ENCODE measurements around the gene ZNF394. TPM values are rescaled to one million over a fixed set of nuclear protein-coding genes. Genes with fewer than 3 reads are reported as not detected.
A peak's percentile ranks its signal among the peaks of the same experiment; 100 is the strongest.

ZNF394 gene
- total and polyA plus RNA-seq, 5 donors, result 16.7 to 20.5 (median 19.6) TPM

DNA sequence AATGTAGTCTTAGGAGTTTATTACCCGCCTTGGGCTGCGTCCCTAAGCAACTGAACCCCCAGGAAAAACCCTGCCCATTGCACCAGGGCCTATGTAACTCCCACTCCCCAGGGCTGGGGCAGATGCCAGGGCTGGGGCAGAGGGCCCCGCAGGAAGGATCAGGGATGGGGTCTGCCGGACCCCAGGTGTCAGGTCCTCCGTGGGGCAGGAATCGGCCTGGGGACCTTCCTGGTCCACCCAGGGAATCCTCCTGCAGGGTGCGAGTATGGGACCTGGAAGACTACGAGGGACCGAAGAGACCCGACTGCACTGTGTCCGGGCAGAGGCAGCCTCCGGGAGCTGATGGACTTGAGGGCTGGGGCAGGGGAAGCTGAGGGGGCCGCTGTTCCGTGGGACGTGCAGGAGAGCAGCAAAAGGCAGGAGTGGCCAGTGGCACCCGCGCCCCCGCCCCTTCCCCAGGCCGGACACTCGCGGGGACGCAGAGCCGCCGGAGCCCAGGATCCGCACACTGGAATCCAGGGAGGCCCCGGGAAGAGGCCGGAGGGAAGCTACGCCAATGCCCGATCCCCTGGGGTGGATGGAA lies 31.7 kb downstream of the ZNF394 start:
- WGBS, result 88% methylated on average over 29 of the region's 29 CpGs
- Histone ChIP-seq H3K4me1 (ENCODE audit: control insufficient read depth, insufficient read depth, low read length) (peaks cover 3% of the 10 kb centered on the region), H3K4me3 (ENCODE audit: low read length) (no peak overlapping the region), H3K27me3 (ENCODE audit: control insufficient read depth, insufficient read depth) (no peaks in the 10 kb centered on the region), H3K27ac (ENCODE audit: low read length) (no peak overlapping the region), H3K9me3 (ENCODE audit: control insufficient read depth, low read length) (no peaks in the 10 kb centered on the region)
- no peak for DNase-seq
- ATAC-seq, result no peak
- intact Hi-C loops (cut with DNase I), result no loop called here

DNA sequence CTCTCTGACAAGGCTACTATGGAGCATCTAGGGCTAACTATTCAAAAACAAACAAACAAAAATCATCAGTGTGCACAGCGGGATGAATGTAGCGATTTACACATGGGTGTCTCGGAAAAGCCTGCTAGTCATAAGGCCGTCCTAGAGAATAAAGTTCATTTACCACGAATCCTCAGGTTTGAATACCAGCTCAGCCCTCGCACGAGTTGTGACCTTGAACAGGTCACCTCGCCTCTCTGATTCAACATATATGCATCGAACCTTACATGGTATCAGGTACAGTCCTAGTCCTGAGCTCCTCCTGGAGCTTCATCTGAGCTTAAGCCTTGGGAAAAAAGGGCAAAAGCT lies 34.7 kb downstream of the ZNF394 start:
- H3K4me1 ChIP-seq (ENCODE audit: control insufficient read depth, insufficient read depth, low read length), result peaks cover 2% of the 10 kb centered on the region

DNA sequence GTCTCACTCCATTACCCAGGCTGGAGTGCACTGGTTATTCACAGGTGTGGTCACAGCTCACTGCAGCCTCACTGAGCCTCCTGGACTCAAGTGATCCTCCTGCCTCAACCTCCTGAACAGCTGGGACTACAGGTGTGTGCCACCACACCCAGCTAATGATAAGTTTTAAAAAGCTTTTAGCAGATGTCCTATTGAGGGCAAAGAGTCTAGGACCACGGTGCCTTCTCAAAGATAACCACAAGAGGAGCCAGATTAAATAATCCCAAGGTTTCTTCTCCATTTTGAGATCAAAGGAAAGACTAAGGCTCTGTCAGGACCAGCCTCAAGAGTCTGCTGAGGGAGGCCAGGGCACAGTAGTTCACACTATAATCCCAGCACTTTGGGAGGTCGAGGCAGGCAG lies 38.9 kb downstream of the ZNF394 start:
- DNase-seq (no peak), ATAC-seq (no peak)
- peaks cover 2% of the 10 kb centered on the region for H3K4me1 ChIP-seq (ENCODE audit: control insufficient read depth, insufficient read depth, low read length)
- H3K4me3 ChIP-seq (ENCODE audit: low read length), result no peak overlapping the region
- intact Hi-C loops (cut with DNase I), result no loop called here
- H3K27ac ChIP-seq (ENCODE audit: low read length), result no peak overlapping the region
- no peaks in the 10 kb centered on the region for H3K27me3 ChIP-seq (ENCODE audit: control insufficient read depth, insufficient read depth)
- 89% methylated on average over 2 of the region's 2 CpGs for WGBS
- H3K9me3 ChIP-seq (ENCODE audit: control insufficient read depth, low read length), result no peaks in the 10 kb centered on the region

More for the DNA sequence above, 34.7 kb downstream of the ZNF394 start:
- intact Hi-C loops (cut with DNase I), result no loop called here
- WGBS, result 6% methylated on average over 9 of the region's 9 CpGs
- ATAC-seq (peak in 1 of 2 donors; percentile 6), DNase-seq (no peak)
- Histone ChIP-seq H3K9me3 (ENCODE audit: control insufficient read depth, low read length) (no peaks in the 10 kb centered on the region), H3K27me3 (ENCODE audit: control insufficient read depth, insufficient read depth) (no peaks in the 10 kb centered on the region), H3K27ac (ENCODE audit: low read length) (peak overlapping the region; percentile 92), H3K4me3 (ENCODE audit: low read length) (peak overlapping the region; percentile 76)

DNA sequence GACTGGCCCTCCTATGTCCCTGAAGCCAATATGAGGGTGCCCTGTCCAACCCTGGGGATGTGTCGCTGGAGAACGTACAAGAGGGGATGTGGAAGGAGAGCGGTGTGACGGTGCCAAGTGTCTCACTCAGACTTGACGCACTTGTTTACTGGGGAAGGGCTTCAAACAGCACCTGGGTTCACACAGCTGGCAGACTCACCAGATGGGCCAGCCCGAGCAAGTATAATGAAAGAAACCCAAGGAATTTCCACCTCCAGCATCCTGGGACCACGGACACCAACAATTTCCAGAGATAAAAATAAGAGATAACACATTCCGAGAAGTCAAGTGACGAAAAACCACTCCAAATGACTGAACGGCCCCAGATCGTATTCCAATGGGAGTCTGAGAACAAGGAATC lies 39.4 kb downstream of the ZNF394 start:
- Histone ChIP-seq H3K4me1 (ENCODE audit: control insufficient read depth, insufficient read depth, low read length) (peaks cover 2% of the 10 kb centered on the region), H3K27ac (ENCODE audit: low read length) (peak overlapping the region; percentile 25), H3K27me3 (ENCODE audit: control insufficient read depth, insufficient read depth) (no peaks in the 10 kb centered on the region), H3K9me3 (ENCODE audit: control insufficient read depth, low read length) (no peaks in the 10 kb centered on the region), H3K4me3 (ENCODE audit: low read length) (no peak overlapping the region)
- intact Hi-C loops (cut with DNase I), result no loop called here
- ATAC-seq (peak in 1 of 2 donors; percentile 7), DNase-seq (no peak)
- WGBS, result 63% methylated on average over 11 of the region's 11 CpGs

DNA sequence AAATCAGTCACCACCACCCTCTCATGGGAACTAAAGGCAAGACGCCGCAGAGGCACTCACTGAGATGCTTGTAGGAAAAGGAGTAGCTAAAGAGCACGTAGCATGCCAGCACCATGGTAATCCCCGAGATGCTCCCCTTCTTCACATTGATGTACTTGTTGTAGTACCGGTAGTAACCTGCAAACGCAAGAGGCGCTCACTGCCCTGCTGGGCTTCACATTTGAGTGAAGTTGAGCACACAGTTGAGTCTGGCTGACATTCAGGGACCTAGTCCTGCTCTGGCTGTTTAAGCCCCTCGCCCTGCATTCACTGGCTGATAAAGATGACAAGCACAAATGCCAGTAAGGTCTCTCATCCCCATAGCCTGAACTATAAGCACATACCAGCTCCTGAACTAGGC lies 41.0 kb downstream of the ZNF394 start:
- intact Hi-C loops (cut with DNase I), result no loop called here
- Histone ChIP-seq H3K27ac (ENCODE audit: low read length) (no peak overlapping the region), H3K27me3 (ENCODE audit: control insufficient read depth, insufficient read depth) (no peaks in the 10 kb centered on the region), H3K9me3 (ENCODE audit: control insufficient read depth, low read length) (no peaks in the 10 kb centered on the region), H3K4me3 (ENCODE audit: low read length) (no peak overlapping the region), H3K4me1 (ENCODE audit: control insufficient read depth, insufficient read depth, low read length) (no peaks in the 10 kb centered on the region)
- 91% methylated on average over 8 of the region's 8 CpGs for WGBS
- DNase-seq (no peak), ATAC-seq (no peak)

DNA sequence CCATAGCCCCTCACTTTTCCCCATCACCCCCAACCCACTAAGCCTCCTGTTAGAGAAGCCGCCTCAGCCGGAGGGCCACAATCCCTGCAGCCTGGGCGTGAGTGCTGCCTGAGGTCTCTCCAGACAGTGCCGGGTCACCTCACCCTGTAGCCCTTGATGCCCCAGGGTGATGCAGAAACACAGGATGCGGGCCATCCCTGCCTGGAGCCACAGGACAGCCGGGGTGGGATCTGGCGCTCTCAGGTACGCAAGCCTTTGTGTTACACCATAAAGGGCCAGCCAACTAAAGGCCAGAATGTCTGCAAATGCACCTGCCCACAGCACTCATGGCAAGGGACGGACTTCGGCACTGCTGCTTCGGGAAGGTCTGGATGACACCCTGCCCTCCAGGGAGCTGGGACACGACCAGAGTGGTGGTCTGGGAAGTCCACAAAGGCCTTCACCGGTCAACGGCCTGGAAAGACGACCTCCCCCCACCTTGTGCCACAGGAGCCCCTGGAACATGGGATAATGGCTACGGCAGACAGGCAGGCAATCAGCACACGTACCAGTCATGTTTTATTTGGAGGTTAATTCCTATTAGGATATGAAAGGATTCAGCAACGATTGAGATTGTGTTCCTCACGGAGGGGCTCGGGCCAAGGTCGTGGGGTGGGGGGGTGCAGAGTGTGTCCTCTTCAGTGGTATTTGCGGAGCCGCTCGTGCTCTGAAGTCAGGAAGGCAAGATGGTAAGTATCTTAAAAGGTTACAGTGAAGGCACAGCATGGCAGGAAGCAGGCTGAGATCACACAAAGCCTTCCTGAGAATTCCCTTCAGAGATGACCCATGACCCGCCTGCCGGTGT lies 42.2 kb downstream of the ZNF394 start:
- WGBS, result 74% methylated on average over 26 of the region's 26 CpGs
- Histone ChIP-seq H3K9me3 (ENCODE audit: control insufficient read depth, low read length) (no peaks in the 10 kb centered on the region), H3K27ac (ENCODE audit: low read length) (no peak overlapping the region), H3K27me3 (ENCODE audit: control insufficient read depth, insufficient read depth) (no peaks in the 10 kb centered on the region), H3K4me1 (ENCODE audit: control insufficient read depth, insufficient read depth, low read length) (no peaks in the 10 kb centered on the region), H3K4me3 (ENCODE audit: low read length) (no peak overlapping the region)
- ATAC-seq, result peak in 1 of 2 donors; percentile 7
- intact Hi-C loops (cut with DNase I), result no loop called here
- peak in 1 of 3 donors; percentile 36 for DNase-seq

DNA sequence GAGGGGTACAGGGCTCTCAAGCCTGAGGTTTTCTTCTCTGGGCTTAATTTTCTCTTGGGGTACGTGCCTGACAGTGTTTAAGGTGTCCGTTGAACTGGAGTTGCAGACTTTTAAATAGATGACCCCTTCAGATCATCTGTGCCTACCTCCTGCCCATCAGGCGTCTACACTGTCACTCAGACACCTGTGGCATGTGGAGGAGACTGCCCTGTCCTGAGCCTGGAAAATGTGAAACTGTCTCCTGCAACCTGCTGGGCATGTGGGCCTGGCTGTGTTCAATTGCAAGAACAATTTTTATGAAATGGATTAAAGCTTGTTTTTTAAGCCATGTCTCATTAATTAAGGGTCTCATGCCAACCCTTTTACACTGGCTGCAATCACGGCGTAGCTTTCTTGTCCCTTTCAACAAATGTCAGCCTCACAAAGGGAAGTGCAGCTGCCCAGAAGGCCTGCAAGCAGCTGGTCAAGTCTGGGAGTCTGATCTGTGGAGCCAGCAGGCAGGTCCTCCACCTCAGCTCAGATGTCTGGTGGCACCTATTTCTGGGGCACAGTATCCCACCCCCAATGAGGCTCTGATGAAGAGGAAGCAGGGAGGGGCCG lies 42.9 kb downstream of the ZNF394 start:
- H3K27ac ChIP-seq (ENCODE audit: low read length), result no peak overlapping the region
- no peaks in the 10 kb centered on the region for H3K4me1 ChIP-seq (ENCODE audit: control insufficient read depth, insufficient read depth, low read length)
- no peak overlapping the region for H3K4me3 ChIP-seq (ENCODE audit: low read length)
- no peaks in the 10 kb centered on the region for H3K9me3 ChIP-seq (ENCODE audit: control insufficient read depth, low read length)
- no peak for DNase-seq
- H3K27me3 ChIP-seq (ENCODE audit: control insufficient read depth, insufficient read depth), result no peaks in the 10 kb centered on the region
- WGBS, result 76% methylated on average over 6 of the region's 6 CpGs
- ATAC-seq, result no peak
- intact Hi-C loops (cut with DNase I), result no loop called here

DNA sequence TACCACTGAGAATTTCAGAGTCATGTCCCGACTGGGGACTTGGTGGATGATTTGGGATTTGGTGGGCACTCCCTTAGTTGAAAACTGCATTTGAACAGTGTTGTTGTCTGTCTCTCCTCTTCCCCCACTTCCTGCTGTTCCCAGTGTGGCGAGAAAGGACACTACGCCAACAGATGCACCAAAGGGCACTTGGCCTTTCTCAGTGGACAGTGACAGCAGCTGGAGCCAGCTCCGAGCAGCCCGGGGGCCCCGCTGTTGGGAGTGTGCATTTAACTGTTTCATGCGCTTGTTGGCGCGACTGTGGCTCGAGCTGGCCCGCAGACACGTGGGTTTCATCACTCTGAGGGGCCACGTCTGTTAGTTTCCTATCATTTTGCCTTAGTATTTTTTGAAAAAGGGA lies 43.8 kb downstream of the ZNF394 start:
- intact Hi-C loops (cut with DNase I), result no loop called here
- DNase-seq (peak in 1 of 3 donors; percentile 54), ATAC-seq (no peak)
- Histone ChIP-seq H3K4me1 (ENCODE audit: control insufficient read depth, insufficient read depth, low read length) (no peaks in the 10 kb centered on the region), H3K9me3 (ENCODE audit: control insufficient read depth, low read length) (no peaks in the 10 kb centered on the region), H3K4me3 (ENCODE audit: low read length) (no peak overlapping the region), H3K27me3 (ENCODE audit: control insufficient read depth, insufficient read depth) (no peaks in the 10 kb centered on the region), H3K27ac (ENCODE audit: low read length) (no peak overlapping the region)
- 60% methylated on average over 13 of the region's 13 CpGs for WGBS

DNA sequence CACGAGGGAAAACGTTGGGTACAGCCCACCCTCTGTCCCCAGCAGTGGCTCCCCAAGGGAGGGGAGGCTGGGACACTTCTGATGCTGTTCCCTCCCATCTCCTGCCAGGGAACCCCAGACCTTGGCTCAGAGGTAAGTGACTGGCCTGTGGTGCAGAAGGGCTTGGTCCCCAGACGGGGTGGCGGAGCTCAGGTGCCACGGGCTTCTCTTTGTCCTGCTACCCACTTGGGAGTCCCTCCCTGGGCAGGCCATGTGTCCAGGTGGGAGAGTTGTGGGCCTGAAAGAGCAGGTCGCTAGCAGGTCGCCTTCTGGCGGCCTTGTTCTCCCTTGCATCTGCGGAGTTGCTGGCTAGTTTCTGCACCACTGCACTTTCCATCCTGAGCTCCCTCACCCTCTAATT lies 44.2 kb downstream of the ZNF394 start:
- intact Hi-C loops (cut with DNase I), result no loop called here

DNA sequence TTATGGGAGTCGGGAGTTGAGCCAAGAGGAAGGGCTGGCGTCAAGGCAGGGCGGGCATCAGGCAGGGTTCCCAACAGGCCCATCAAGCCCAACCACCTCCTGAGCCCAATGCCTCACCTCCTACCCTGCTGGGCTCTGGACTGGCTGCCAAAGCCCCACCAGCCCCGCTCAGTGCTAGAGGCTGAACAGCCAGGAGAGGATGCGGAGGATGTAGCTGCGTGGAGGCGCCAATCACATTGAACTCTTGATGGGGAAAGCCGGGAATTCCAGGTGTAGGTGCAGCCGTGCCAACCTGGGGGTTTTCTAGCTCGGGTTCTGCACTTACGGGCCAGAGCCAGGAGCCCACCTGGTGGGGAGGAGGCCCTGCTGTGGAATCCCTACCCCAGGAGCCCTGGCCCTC lies 47.0 kb downstream of the ZNF394 start:
- intact Hi-C loops (cut with DNase I), result no loop called here
- Histone ChIP-seq H3K4me1 (ENCODE audit: control insufficient read depth, insufficient read depth, low read length) (no peaks in the 10 kb centered on the region), H3K9me3 (ENCODE audit: control insufficient read depth, low read length) (no peaks in the 10 kb centered on the region), H3K4me3 (ENCODE audit: low read length) (no peak overlapping the region), H3K27ac (ENCODE audit: low read length) (no peak overlapping the region), H3K27me3 (ENCODE audit: control insufficient read depth, insufficient read depth) (no peaks in the 10 kb centered on the region)
- WGBS, result 83% methylated on average over 11 of the region's 11 CpGs
- DNase-seq, result peak in 2 of 3 donors; percentile 43 to 47
- peak; percentile 10 to 39 for ATAC-seq

More for the DNA sequence above, 44.2 kb downstream of the ZNF394 start:
- WGBS, result 78% methylated on average over 9 of the region's 9 CpGs
- no peak overlapping the region for H3K4me3 ChIP-seq (ENCODE audit: low read length)
- no peaks in the 10 kb centered on the region for H3K27me3 ChIP-seq (ENCODE audit: control insufficient read depth, insufficient read depth)
- no peak overlapping the region for H3K27ac ChIP-seq (ENCODE audit: low read length)
- DNase-seq (peak in 1 of 3 donors; percentile 24), ATAC-seq (no peak)
- H3K9me3 ChIP-seq (ENCODE audit: control insufficient read depth, low read length), result no peaks in the 10 kb centered on the region
- H3K4me1 ChIP-seq (ENCODE audit: control insufficient read depth, insufficient read depth, low read length), result no peaks in the 10 kb centered on the region

DNA sequence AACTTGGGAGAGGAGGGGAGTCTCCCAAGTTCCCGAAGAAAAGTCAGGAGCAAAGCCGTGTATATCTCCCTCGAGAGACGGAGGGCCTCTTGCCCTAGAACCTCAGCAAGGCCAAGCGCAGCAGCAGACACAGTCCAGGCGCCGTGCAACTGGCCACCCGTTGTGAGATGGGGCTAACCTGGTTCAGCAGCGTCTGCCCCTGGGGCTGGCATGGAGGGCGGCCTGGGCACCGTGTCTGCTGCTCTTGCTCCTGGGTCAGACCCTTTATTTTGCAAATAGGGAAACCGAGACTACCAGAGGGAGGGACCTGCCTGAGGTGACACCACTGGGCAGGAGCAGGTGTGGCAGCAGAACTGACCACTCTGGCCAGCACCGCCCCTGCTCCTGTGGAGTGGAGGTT lies 47.5 kb downstream of the ZNF394 start:
- H3K27ac ChIP-seq (ENCODE audit: low read length), result no peak overlapping the region

More for the DNA sequence above, 47.5 kb downstream of the ZNF394 start:
- ATAC-seq (peak in 1 of 2 donors; percentile 2), DNase-seq (peak in 1 of 3 donors; percentile 37)
- Histone ChIP-seq H3K27me3 (ENCODE audit: control insufficient read depth, insufficient read depth) (no peaks in the 10 kb centered on the region), H3K4me3 (ENCODE audit: low read length) (no peak overlapping the region), H3K4me1 (ENCODE audit: control insufficient read depth, insufficient read depth, low read length) (no peaks in the 10 kb centered on the region), H3K9me3 (ENCODE audit: control insufficient read depth, low read length) (no peaks in the 10 kb centered on the region)
- WGBS, result 87% methylated on average over 13 of the region's 13 CpGs
- intact Hi-C loops (cut with DNase I), result no loop called here

Data from right cardiac atrium (tissue), 5 donors.